Common myeloid progenitor, CD34-positive (primary cell): ENCODE data around the gene RASSF5.

Source experiments
- CTCF ChIA-PET: fragments of 350-600 bp; sonication (Branson Sonifier 250); formaldehyde crosslinking; loops from one replicate; lab custom pipeline; 2021; ENCODE audit warnings: antibody characterized with exemption; lab: Charles Lee
- POLR2A ChIA-PET: fragments of 350-600 bp; sonication (Branson Sonifier 250); formaldehyde crosslinking; loops from one replicate; lab custom pipeline; 2021; ENCODE audit warnings: antibody characterized with exemption; lab: Charles Lee
- DNase-seq, 3 donors: peaks; one replicate each; pipeline versions ENCODE4 v3.0.0 to v3.0.0-alpha.2; 2013
- H3K27ac ChIP-seq, 2 experiments: 1 replicate in 1 of 2; 2 replicates in 1 of 2; pipeline ENCODE4 v1.7.0; 2013; ENCODE audit warnings: inconsistent platforms in 2 of 2, low read length in 2 of 2, mild to moderate bottlenecking in 2 of 2, low read depth in 1 of 2, moderate library complexity in 1 of 2; ENCODE audit not compliant: severe bottlenecking in 2 of 2, insufficient read depth in 1 of 2, poor library complexity in 1 of 2
- H3K27me3 ChIP-seq, 5 experiments: replicated peaks in 2 of 5; 1 replicate in 3 of 5; 2 replicates in 2 of 5; pipeline versions ENCODE4 v1.6.1 to v1.7.0; 2013; ENCODE audit warnings: low read length in 4 of 5, mild to moderate bottlenecking in 2 of 5, moderate library complexity in 2 of 5, inconsistent platforms in 1 of 5; ENCODE audit not compliant: insufficient read depth in 5 of 5, control insufficient read depth in 4 of 5
- H3K36me3 ChIP-seq, 4 experiments: 1 replicate in 2 of 4; 2 replicates in 2 of 4; pipeline versions ENCODE4 v1.6.1 to v1.7.0; 2013; ENCODE audit warnings: low read length in 3 of 4, control low read depth in 1 of 4, mild to moderate bottlenecking in 1 of 4; ENCODE audit not compliant: control insufficient read depth in 4 of 4, insufficient read depth in 4 of 4
- H3K4me1 ChIP-seq, 4 experiments: 1 replicate in 3 of 4; 2 replicates in 1 of 4; pipeline versions ENCODE4 v1.6.1 to v1.7.1; 2013; ENCODE audit warnings: low read length in 3 of 4, mild to moderate bottlenecking in 3 of 4, control low read depth in 1 of 4, inconsistent platforms in 1 of 4, moderate library complexity in 1 of 4; ENCODE audit not compliant: control insufficient read depth in 4 of 4, insufficient read depth in 4 of 4; ENCODE audit errors: control extremely low read depth in 1 of 4
- H3K4me3 ChIP-seq, 7 experiments: 1 replicate in 4 of 7; 2 replicates in 3 of 7; pipeline versions ENCODE4 v1.5.1 to v1.7.0; 2013; ENCODE audit warnings: mild to moderate bottlenecking in 7 of 7, low read length in 6 of 7, moderate library complexity in 6 of 7, inconsistent platforms in 2 of 7, low read depth in 2 of 7, control low read depth in 1 of 7; ENCODE audit not compliant: insufficient read depth in 4 of 7, control insufficient read depth in 1 of 7; ENCODE audit errors: extremely low read depth in 1 of 7
- H3K9me3 ChIP-seq, 5 experiments: 1 replicate in 4 of 5; 2 replicates in 1 of 5; pipeline versions ENCODE4 v1.6.1 to v1.7.1; 2013; ENCODE audit warnings: low read length in 4 of 5, mild to moderate bottlenecking in 2 of 5, inconsistent platforms in 1 of 5, low read depth in 1 of 5, moderate library complexity in 1 of 5; ENCODE audit not compliant: control insufficient read depth in 4 of 5, insufficient read depth in 2 of 5; ENCODE audit errors: control extremely low read depth in 1 of 5
- WGBS: methylation state at CpG from one replicate; pipeline ENCODE4 v1.1.5; 2013; ENCODE audit not compliant: insufficient coverage; 5-methylcytosine and 5-hydroxymethylcytosine counted together

RASSF5 gene

DNA sequence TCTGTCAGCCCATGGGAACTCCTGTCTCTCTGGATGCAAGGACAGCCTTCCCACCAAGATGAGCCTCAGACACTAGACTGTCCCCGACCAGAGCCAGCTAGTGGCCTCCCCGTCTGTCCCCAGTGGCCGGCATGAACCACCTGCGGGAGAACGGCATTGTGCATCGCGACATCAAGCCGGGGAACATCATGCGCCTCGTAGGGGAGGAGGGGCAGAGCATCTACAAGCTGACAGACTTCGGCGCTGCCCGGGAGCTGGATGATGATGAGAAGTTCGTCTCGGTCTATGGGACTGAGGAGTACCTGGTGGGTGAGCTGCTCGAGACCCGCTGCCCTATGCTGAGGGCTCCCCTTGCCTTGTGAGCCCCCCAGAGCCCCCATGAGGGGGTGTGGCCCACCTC is 31.3 kb upstream of the RASSF5 start:
- ChIA-PET CTCF (interaction anchor here (5.3 to 5.6 kb wide), 2 partner anchors 13 to 15 kb away, joined by 51 to 69 read pairs; no protein-coding TSS in a partner anchor), POLR2A (no interaction called here)
- Histone ChIP-seq H3K27me3 (no peaks in the 10 kb centered on the region), H3K9me3 (no peaks in the 10 kb centered on the region), H3K27ac (no peak overlapping the region), H3K36me3 (peaks cover 4 to 69% (median 55%) of the 10 kb centered on the region in 4 experiments), H3K4me3 (no peak overlapping the region), H3K4me1 (peaks cover 0 to 28% (median 22%) of the 10 kb centered on the region in 4 experiments)
- WGBS = 95% methylated on average over 9 of the region's 17 CpGs
- no peak for DNase-seq

DNA sequence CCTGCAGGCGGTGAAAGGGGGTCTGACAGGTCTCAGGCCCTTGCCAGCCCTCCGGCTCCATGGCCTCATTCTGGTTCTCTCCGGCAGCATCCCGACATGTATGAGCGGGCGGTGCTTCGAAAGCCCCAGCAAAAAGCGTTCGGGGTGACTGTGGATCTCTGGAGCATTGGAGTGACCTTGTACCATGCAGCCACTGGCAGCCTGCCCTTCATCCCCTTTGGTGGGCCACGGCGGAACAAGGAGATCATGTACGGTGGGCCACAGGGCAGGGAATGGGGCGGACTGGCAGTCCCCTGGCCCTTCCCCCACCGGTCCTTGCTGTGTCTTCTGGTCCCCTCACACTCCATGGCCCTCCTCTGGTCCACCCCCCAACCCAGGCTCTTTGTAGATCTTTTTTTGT is 30.7 kb upstream of the RASSF5 start:
- no peak overlapping the region for H3K27ac ChIP-seq
- H3K4me1 ChIP-seq = peaks cover 0 to 23% (median 17%) of the 10 kb centered on the region in 4 experiments
- ChIA-PET CTCF (interaction anchor here (1.1 to 5.6 kb wide), 5 partner anchors 14 to 115 kb away, joined by 3 to 69 read pairs (median 5); no protein-coding TSS in a partner anchor), POLR2A (interaction anchor here (0.6 kb wide), 1 partner anchor 13 kb away, joined by 4 read pairs; no protein-coding TSS in a partner anchor)
- H3K4me3 ChIP-seq = no peak overlapping the region
- no peaks in the 10 kb centered on the region for H3K9me3 ChIP-seq
- WGBS = 96% methylated on average over 13 of the region's 14 CpGs
- H3K27me3 ChIP-seq = no peaks in the 10 kb centered on the region
- DNase-seq = no peak
- peaks cover 4 to 74% (median 59%) of the 10 kb centered on the region in 4 experiments for H3K36me3 ChIP-seq

DNA sequence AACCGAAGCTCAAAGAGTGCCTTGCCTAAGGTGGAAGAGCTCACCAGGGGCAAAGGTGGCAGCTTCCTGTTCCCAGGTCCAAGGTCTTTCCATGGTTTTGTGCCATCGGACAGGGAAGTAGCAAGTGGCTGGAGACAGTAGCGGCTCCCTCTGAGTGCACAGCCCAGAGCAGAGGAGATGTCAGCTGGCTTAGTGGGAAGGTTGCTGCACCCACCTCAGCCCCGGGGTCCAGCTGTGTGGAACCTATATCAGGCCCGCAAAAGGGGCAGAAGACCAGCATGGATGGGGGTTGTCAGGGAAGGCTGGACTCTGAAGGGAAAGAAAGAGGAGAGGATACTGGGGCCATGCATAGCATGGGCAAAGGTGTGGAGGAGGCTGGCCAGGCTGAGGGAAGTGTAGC is 30.2 kb upstream of the RASSF5 start:
- H3K27me3 ChIP-seq = no peaks in the 10 kb centered on the region
- 100% methylated on average over 3 of the region's 5 CpGs for WGBS
- H3K4me1 ChIP-seq = peaks cover 0 to 17% (median 14%) of the 10 kb centered on the region in 4 experiments
- H3K4me3 ChIP-seq = no peak overlapping the region
- no peak for DNase-seq
- H3K36me3 ChIP-seq = peaks cover 4 to 76% (median 61%) of the 10 kb centered on the region in 4 experiments
- no peaks in the 10 kb centered on the region for H3K9me3 ChIP-seq
- ChIA-PET POLR2A (interaction anchor here (0.6 kb wide), 1 partner anchor 12 kb away, joined by 4 read pairs; no protein-coding TSS in a partner anchor), CTCF (interaction anchor here (1.0 to 5.6 kb wide), 7 partner anchors 7 to 114 kb away, joined by 3 to 69 read pairs (median 5); no protein-coding TSS in a partner anchor)
- no peak overlapping the region for H3K27ac ChIP-seq

DNA sequence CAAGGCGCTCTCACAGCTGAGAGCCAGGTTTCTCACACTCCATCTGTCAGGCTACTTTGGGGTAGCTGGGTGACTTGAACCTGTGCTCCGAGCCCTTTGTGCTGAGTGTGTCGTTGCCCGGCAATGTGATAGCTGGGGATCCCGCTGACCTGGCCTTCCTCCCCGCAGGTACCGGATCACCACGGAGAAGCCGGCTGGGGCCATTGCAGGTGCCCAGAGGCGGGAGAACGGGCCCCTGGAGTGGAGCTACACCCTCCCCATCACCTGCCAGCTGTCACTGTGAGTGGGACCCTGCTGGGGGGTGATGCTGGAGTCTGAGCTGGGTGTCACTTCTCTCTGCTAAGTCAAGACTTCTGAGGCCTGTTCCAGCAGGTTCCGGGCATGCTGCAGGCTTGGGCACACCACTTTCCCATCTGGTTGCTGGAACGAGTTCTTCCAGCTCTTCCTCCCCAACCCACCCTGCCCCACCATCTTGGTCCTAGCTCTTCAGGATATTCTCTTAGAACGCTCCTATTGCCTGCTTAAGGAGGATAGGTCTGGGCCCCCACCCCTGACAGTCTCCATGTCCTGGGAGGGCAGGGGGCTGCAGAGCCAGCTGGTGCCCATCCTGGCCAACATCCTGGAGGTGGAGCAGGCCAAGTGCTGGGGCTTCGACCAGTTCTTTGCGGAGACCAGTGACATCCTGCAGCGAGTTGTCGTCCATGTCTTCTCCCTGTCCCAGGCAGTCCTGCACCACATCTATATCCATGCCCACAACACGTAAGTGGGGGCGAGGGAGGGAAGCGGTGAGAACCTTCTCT is 29.6 kb upstream of the RASSF5 start:
- Histone ChIP-seq H3K36me3 (peaks cover 4 to 82% (median 68%) of the 10 kb centered on the region in 4 experiments), H3K9me3 (no peaks in the 10 kb centered on the region), H3K27me3 (no peaks in the 10 kb centered on the region), H3K4me3 (no peak overlapping the region), H3K27ac (no peak overlapping the region), H3K4me1 (peaks cover 0 to 11% (median 7%) of the 10 kb centered on the region in 4 experiments)
- CTCF ChIA-PET = interaction anchor here (0.6 to 5.6 kb wide), 11 partner anchors 8 to 435 kb away, joined by 3 to 69 read pairs (median 5); no protein-coding TSS in a partner anchor
- WGBS = 97% methylated on average over 17 of the region's 21 CpGs
- POLR2A ChIA-PET = no interaction called here
- DNase-seq = no peak

DNA sequence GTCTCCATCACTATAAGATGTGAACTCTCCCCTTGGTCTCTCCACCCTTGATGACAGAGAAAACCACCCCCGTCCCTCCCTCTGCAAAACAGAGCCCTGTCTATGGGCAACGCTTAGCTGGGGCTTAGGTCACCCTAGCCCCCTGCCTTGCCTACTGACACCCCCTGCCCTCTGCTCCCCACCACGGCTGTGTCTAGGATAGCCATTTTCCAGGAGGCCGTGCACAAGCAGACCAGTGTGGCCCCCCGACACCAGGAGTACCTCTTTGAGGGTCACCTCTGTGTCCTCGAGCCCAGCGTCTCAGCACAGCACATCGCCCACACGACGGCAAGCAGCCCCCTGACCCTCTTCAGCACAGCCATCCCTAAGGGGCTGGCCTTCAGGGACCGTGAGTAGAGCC is 28.6 kb upstream of the RASSF5 start:
- no peak overlapping the region for H3K27ac ChIP-seq
- no peaks in the 10 kb centered on the region for H3K27me3 ChIP-seq
- peaks cover 0 to 4% (median under 1%) of the 10 kb centered on the region in 4 experiments for H3K4me1 ChIP-seq
- ChIA-PET CTCF (interaction anchor here (0.8 to 5.6 kb wide), 19 partner anchors 8 to 195 kb away, joined by 3 to 69 read pairs (median 5); partner anchors contain the start of genes EIF2D, IKBKE and RASSF5), POLR2A (no interaction called here)
- H3K4me3 ChIP-seq = no peak overlapping the region
- DNase-seq = no peak
- H3K9me3 ChIP-seq = no peaks in the 10 kb centered on the region
- 100% methylated on average over 10 of the region's 11 CpGs for WGBS
- peaks cover 7 to 92% (median 73%) of the 10 kb centered on the region in 4 experiments for H3K36me3 ChIP-seq

DNA sequence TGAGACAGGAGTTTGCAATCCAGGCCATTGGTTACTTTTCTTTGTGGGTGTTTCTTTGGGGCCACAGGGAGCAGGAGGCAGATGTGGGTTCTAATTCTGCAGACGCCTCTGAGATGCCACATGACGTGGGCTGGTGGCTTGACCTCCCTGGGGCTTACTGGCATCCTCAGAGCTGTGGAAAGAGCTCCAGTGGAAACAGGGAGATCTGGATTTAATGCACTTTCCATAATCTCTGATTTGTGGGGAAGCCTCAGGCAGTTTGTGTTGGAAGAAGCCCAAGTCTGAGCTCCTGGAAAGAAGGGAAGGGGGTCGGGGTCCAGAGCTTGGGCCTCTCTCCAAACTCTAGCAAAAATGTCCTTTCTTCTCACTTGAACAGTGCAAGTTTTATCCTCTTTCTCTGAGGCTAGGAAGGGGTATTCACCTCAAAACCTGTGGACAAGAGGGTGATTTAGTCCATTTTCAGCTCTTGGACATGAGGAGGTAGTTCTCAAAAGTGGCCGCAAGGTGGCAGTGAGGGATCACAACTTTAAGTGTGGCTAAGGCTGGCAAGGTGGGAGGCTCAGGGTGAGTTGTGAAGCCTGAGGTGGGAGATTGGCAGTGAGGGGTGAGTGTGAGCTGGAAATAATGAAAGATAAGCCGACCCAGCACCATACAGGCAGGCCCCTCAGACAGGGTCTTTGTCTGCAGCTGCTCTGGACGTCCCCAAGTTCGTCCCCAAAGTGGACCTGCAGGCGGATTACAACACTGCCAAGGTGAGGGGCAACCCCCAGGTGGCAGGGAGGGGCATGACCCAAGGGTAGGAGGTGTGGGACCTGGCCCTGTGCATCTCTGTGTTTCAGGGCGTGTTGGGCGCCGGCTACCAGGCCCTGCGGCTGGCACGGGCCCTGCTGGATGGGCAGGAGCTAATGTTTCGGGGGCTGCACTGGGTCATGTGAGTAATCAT is 27.9 kb upstream of the RASSF5 start:
- CTCF ChIA-PET = interaction anchor here (0.7 to 5.6 kb wide), 25 partner anchors 8 to 256 kb away, joined by 3 to 69 read pairs (median 4); partner anchors contain the start of genes EIF2D, IKBKE and RASSF5
- H3K4me3 ChIP-seq = no peak overlapping the region
- H3K27ac ChIP-seq = no peak overlapping the region
- no peaks in the 10 kb centered on the region for H3K27me3 ChIP-seq
- POLR2A ChIA-PET = no interaction called here
- no peaks in the 10 kb centered on the region for H3K9me3 ChIP-seq
- DNase-seq = peak; percentile 75 to 88 (median 82)
- WGBS = 76% methylated on average over 8 of the region's 14 CpGs
- H3K36me3 ChIP-seq = peaks cover 10 to 90% (median 74%) of the 10 kb centered on the region in 4 experiments
- peaks cover 0 to 4% (median under 1%) of the 10 kb centered on the region in 4 experiments for H3K4me1 ChIP-seq
